Activated T-cell treated with anti-CD3 and anti-CD28 coated beads, Interleukin-2, amount 50 U/mL, for 1 hour (primary cell): ENCODE data around the gene GPR135.
"Not testable (repeated sequence)": the region's sequence is repeated elsewhere in the genome, so short reads cannot be mapped to it uniquely, and the experiment has no call there.

ENCODE experiments used
- DNase-seq: peaks from one replicate; pipeline ENCODE4 v3.0.0-alpha.2; 2020

GPR135 gene

DNA sequence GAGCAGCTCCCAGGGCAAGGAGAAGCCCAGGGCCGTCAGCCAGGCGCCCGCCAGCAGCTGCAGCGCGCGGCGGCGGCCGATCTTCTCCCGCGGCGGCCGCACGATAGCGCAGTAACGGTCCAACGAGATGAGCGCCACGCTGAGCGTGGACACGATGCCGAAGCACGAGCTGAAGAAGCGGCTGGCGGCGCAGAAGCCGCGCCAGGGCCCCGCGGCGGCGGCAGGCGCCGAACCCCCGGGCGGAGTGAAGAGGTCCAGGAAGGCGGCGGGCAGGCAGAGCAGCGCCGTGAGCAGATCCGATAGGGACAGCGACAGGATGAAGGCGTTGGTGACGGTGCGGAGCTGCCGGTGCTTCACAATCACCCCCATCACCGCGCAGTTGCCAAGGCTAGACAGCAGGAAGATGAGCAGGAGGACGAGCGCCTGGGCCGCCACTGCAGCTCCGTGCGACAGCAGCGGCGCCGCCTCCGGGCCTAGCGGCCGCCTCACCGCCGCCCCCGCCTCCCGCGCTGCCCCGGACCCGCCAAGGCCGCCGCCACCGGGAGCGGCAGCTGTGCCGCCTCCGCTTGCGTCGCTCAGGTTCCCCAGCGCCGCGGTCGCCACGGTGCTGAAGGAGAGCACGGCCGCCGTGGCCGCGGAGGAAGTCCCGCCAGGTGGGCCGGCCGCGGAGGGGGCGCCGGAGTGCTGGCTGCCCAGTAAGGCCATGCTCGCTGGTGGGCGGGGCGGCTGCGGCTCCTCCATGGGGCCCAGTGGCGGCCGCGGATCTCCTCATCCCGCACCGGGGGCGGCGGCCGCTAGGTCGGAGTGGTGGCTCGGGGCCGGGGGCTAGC is 479 bp downstream of the GPR135 start:
- peak; percentile 66 for DNase-seq

- DNase-seq: no peak
Measured at GRCh38 chr14:59463787-59464485, 1.2 kb downstream of the GPR135 start.

- DNase-seq: no peak
Measured at GRCh38 chr14:59461891-59462290, 3.3 kb downstream of the GPR135 start.

DNA sequence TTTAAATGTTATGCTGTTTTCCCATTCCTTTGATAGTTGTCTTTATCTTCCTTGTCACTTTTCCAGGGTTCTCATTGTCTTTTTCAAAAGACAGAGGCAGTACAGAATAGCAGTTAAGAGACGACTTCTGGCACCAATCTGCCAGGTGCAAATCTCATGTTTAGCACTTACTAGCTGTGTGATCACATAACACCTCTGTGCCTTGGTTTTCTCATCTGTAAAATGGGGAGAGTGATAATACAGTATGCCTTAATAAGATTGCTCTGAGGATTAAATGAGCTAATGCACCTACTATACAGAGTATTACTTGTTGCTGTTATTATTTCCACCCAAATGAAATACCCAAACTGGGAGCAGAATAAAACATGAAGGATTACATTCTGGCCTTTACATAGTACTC is 4.8 kb downstream of the GPR135 start:
- no peak for DNase-seq

- no peak for DNase-seq
Measured at GRCh38 chr14:59458486-59458885, 6.7 kb downstream of the GPR135 start.

DNA sequence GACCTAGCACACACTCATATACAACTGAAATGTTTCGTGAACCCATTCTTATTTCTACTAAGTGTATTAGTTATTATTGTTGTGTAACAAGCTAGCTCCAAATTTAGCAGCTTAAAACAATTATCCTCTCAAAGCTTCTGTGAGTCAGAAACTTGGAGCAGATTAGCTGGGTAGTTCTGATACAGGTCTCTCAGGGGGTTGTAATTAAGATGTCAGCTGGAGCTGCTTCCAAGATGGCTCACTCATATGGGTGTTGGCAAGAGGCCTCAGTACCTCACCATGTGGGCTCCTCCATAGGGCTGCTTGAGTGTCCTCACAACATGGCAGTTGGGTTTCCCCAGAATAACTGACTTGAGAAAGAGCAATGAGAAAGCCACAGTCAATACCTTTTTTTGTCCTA is 9.8 kb downstream of the GPR135 start:
- no peak for DNase-seq

GRCh38 chr14:59454139-59454538 is 11.0 kb downstream of the GPR135 start:
- DNase-seq: no peak

GRCh38 chr14:59451849-59452248 is 13.3 kb downstream of the GPR135 start:
- DNase-seq: no peak

DNA sequence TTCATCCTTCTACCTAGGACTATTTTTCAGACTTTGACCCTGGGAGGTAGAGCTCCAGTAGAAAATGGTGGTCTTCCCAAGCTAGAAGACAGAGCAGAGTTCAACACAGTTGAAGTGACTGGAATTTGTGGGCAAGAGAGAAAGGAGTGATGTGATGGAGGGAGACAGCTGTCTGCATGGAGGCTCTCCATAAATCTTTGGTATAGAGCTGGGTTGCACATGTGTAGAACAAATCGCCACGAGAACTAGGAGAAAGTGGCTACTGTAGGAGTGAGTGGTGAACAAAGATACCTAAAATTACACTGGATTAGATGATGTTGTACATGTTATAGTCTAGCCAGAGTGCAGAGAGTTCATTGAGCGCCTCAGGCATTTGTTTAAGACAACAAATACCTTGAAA is 14.5 kb downstream of the GPR135 start:
- no peak for DNase-seq

DNA sequence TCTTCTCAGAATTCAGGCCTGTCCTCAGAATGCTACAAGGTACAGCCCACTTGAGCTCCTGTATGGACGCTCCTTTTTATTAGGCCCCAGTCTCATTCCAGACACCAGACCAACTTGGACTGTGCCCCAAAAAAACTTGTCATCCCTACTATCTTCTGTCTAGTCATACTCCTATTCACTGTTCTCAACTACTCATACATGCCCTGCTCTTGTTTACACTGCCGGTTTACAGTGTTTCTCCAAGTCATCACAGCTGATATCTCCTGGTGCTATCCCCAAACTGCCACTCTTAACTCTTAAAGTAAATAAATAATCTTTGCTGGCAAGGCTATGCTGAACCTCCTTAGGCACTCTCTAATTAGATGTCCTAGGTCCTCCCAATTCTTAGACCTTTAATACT is 16.5 kb downstream of the GPR135 start:
- not testable (repeated sequence) for DNase-seq

DNA sequence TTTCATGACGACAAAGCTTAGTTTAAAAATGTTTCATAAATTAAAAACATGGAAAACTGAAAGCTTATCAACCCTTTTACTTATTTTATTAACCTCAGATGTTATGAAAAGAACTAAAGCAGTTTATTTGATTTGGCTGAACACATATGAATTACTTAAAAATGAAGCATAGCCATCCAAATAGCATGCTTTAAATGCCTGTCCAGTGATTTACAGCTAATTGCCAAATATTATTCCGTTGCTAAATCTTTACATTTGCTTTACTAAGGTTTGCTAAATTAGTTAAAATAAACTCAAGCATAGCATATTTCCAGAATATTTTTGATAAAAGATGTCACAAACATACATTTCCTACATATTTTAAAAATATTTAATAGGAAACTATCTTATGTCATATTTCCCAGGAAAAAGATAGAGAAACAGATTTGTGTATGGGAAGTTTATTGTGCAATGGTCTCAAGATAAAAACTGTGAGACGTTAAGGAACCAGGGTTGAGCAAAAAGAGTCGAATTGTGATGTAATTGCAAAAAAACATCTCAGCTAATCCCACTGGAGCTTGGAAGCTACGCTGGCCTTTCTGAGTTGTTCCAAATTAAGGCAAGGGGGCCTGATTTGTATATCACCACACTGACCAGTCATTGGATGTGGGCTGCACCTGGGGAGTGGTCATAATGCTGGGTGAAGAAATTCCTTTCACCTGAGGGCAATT is 25.8 kb downstream of the GPR135 start:
- DNase-seq: no peak

- DNase-seq: no peak
Measured at GRCh38 chr14:59438195-59438647, 27.0 kb downstream of the GPR135 start.

GRCh38 chr14:59435987-59436386 is 29.2 kb downstream of the GPR135 start:
- no peak for DNase-seq

- no peak for DNase-seq
Measured at GRCh38 chr14:59435101-59435500, 30.1 kb downstream of the GPR135 start.

GRCh38 chr14:59429790-59430189 is 35.4 kb downstream of the GPR135 start:
- no peak for DNase-seq

- no peak for DNase-seq
Measured at GRCh38 chr14:59428581-59429012, 36.6 kb downstream of the GPR135 start.

DNA sequence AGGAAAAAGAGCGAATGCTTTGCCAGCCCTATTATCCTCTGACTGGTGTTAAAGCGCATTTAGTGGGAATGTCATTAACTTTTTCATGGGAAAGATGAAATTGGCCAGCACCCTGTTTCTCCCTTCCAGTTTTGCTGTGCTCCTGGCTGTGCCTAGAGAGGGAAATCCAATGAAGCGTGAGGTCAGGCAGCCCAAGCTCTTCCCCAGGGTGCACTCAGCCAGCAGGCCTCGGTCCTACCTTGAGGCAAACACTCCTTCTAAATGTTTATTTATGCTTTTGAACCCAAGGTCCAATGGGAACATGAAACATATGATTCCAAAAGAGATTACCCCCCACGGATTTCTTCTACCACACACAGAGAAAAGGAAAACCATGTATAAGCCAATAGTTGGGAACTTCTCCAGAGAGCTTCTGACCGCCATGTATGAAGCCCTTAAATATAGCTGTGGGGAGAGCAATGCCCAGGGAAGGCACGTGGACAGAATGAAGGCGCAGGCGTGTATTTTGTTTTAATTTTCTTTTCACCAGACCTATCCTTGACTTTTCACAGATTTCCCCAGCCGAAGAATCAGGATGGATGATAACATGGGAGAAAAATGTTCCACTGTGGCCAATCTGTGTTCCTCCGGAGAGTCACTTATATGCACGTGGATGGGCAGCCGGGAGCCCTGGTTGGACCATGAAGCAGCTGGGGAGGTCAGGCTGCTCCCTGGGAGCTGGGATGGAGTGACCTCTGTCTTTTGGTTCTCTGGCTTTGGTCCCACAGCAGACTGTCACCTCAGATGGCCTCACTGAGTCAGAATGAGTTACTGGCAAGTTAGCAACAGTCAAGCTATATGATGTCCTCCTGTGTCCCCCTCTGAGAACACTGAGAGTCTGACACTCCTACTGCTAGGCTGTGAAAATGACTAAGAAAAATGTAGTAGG is 37.3 kb downstream of the GPR135 start:
- no peak for DNase-seq

- DNase-seq: no peak
Measured at GRCh38 chr14:59425322-59425935, 39.8 kb downstream of the GPR135 start.

DNA sequence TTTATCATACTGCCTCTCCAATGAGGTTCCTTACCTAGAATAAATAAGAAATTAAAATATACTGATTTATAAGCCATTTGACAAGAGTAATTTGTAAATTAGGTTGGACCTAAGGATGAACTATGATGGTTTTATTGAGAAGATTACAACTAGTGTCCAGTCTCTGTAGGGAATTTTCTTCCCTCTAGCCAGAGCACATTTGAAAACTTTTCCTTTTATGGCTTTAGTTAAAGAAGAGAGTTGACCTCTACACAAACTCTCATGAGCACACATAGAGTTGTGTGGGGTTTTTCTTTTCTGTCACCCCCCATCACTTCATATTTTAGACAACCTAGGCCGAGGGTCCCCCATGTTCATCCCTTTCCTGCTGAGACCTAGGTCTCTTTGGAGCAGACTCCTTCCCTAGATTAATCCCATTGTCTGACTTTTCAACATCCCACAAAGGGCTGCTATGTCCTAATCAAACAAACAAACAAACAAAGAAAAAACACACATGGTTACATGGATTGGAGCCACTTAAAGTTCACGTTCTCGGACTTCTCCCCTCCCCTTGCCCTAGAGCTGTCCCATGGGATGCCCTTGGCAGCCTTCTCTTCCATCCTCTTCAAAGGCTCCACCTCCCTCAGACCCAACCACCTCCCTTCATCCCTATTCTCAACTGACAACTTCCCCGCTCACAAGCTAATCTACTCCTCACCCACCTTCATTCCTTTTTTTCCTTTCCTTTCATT is 40.7 kb downstream of the GPR135 start:
- DNase-seq: no peak

DNA sequence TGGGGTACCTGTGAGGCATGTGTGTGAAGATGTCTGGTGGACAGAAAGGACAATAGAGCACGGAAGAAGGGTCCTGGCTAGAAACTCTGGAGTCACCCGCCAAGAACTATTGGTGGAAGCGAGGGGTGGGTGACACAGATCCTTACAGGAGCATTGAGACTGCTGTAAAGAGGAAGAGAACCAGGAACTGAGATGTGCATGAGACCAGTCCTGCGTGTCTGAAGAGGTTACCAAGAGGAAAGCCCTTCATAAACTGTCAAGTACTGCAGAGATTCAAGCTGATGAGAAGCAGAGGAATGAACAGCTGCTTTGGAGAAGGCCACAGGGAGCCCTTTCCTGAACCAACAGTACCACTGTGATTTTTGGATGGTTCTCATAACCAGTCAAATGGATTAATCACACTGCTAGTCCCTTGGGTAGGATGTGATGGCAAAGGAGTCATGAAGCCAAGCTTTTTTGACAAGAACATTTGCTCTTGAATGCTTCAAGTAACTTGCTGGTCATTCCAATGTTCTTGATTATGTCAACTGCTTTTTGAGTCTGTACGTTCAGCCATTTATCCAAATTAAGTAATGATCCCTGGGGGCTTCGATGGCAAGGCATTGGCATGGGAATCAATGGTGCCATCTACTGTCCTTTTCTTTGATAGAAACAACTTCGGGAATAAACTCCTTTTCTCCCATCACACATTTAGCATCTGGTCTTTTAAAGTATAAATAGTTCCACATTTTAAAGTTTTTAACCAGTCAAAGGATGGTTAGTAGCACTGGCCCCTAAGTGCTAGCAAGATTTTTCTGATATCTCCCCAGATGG is 42.9 kb downstream of the GPR135 start:
- no peak for DNase-seq
